ENCODE results near the gene DYNC1I1. TPM values are rescaled to one million over a fixed set of nuclear protein-coding genes. Genes with fewer than 3 reads are reported as not detected.

Gene DYNC1I1
- total RNA-seq, 3 donors from 2014 or later (not counting 1 experiment from before 2014, with no cell fraction given), result not detected

DNA sequence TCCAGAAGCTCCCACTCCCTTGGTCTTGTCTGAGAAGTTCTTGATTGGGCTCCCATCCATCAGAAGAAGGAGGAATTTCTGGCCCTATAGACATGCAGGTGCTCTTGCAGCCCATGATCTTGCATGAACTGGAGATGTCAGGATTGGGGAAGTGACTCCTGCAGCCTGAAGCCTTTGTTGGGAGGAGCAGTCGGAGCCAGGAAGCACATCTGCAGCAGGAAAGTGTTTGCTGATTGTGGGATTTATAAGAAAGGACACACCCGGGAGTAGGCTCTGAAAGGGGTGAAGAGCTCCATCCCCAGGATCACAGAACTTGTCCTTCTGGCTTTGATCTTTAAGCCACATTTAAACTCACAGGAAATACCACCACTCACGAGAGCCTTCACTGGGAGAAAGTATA is 185.2 kb downstream of the DYNC1I1 start:
- WGBS (ENCODE audit: insufficient coverage), result 79% methylated on average over 2 of the region's 3 CpGs
- no peak for DNase-seq
- Histone ChIP-seq H3K27ac (ENCODE audit: low read length) (no peak overlapping the region), H3K27me3 (ENCODE audit: control insufficient read depth, insufficient read depth, low read length) (no peaks in the 10 kb centered on the region), H3K9me3 (ENCODE audit: control insufficient read depth, insufficient read depth, low read length) (no peaks in the 10 kb centered on the region), H3K4me3 (ENCODE audit: low read length) (no peak overlapping the region), H3K36me3 (ENCODE audit: control insufficient read depth, insufficient read depth, low read length) (no peaks in the 10 kb centered on the region), H3K4me1 (ENCODE audit: control insufficient read depth, insufficient read depth, low read length) (no peaks in the 10 kb centered on the region)
- TF ChIP-seq, protein P1, sequence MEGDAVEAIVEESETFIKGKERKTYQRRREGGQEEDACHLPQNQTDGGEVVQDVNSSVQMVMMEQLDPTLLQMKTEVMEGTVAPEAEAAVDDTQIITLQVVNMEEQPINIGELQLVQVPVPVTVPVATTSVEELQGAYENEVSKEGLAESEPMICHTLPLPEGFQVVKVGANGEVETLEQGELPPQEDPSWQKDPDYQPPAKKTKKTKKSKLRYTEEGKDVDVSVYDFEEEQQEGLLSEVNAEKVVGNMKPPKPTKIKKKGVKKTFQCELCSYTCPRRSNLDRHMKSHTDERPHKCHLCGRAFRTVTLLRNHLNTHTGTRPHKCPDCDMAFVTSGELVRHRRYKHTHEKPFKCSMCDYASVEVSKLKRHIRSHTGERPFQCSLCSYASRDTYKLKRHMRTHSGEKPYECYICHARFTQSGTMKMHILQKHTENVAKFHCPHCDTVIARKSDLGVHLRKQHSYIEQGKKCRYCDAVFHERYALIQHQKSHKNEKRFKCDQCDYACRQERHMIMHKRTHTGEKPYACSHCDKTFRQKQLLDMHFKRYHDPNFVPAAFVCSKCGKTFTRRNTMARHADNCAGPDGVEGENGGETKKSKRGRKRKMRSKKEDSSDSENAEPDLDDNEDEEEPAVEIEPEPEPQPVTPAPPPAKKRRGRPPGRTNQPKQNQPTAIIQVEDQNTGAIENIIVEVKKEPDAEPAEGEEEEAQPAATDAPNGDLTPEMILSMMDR (IDR thresholded peaks at IDR 0.05), result no peak
- no peak for ATAC-seq
- intact Hi-C loops (cut with micrococcal nuclease), result no loop called here
- Mint-ChIP-seq H3K9me3 (no peaks in the 10 kb centered on the region), H3K4me1 (peaks cover 6 to 10% of the 10 kb centered on the region in 2 donors), H3K36me3 (no peaks in the 10 kb centered on the region), H3K27me3 (ENCODE audit: low read depth in 2 of 2) (no peaks in the 10 kb centered on the region), H3K4me3 (no peak overlapping the region), H3K27ac (no peak overlapping the region)

DNA sequence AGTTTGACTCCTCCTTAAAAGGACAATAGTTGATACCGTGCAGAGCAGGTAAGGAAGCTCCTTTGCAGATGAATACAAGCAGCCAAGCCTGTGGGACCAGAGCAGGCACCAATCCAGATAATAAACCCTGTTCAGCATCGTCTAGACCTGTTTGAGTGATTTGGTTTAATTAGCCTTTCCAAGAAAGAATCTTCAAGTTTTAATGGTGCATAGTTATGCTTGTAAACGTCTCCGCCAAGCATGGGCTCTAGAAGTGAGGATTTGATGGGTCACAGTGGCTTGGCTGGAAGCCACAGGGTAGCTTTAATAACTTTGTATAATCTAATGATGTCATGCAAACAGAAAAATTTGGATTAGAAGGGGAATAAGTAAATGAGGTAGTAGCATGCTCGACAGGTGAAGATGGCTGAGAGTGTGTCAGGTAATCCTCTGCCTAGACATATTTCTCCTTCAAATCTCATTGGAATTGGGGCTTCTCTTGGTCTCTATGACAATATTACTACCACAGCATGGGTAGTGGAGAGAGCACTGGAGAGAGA is 188.4 kb downstream of the DYNC1I1 start:
- no peak overlapping the region for H3K27ac ChIP-seq (ENCODE audit: low read length)
- H3K9me3 ChIP-seq (ENCODE audit: control insufficient read depth, insufficient read depth, low read length), result no peaks in the 10 kb centered on the region
- no peak overlapping the region for H3K4me3 ChIP-seq (ENCODE audit: low read length)
- H3K4me1 ChIP-seq (ENCODE audit: control insufficient read depth, insufficient read depth, low read length), result no peaks in the 10 kb centered on the region
- 66% methylated on average over 4 of the region's 5 CpGs for WGBS (ENCODE audit: insufficient coverage)
- TF ChIP-seq, protein P1 (IDR thresholded peaks at IDR 0.05), result no peak
- Mint-ChIP-seq H3K36me3 (no peaks in the 10 kb centered on the region), H3K9me3 (peaks cover 0 to 2% of the 10 kb centered on the region in 2 donors), H3K4me3 (no peak overlapping the region), H3K27me3 (ENCODE audit: low read depth in 2 of 2) (no peaks in the 10 kb centered on the region), H3K4me1 (peaks cover 6 to 10% of the 10 kb centered on the region in 2 donors), H3K27ac (no peak overlapping the region)
- H3K36me3 ChIP-seq (ENCODE audit: control insufficient read depth, insufficient read depth, low read length), result no peaks in the 10 kb centered on the region
- no peak for DNase-seq
- intact Hi-C loops (cut with micrococcal nuclease), result no loop called here
- H3K27me3 ChIP-seq (ENCODE audit: control insufficient read depth, insufficient read depth, low read length), result no peaks in the 10 kb centered on the region
- no peak for ATAC-seq

GRCh38 chr7:95963446-95963990 is 191.2 kb downstream of the DYNC1I1 start:
- DNase-seq (no peak), ATAC-seq (no peak)
- H3K27me3 ChIP-seq (ENCODE audit: control insufficient read depth, insufficient read depth, low read length), result no peaks in the 10 kb centered on the region
- Mint-ChIP-seq H3K4me3 (no peak overlapping the region), H3K36me3 (no peaks in the 10 kb centered on the region), H3K27me3 (ENCODE audit: low read depth in 2 of 2) (no peaks in the 10 kb centered on the region), H3K9me3 (peaks cover 0 to 2% of the 10 kb centered on the region in 2 donors), H3K4me1 (peaks cover 6 to 9% of the 10 kb centered on the region in 2 donors), H3K27ac (no peak overlapping the region)
- no peaks in the 10 kb centered on the region for H3K36me3 ChIP-seq (ENCODE audit: control insufficient read depth, insufficient read depth, low read length)
- H3K27ac ChIP-seq (ENCODE audit: low read length), result no peak overlapping the region
- H3K4me3 ChIP-seq (ENCODE audit: low read length), result no peak overlapping the region
- intact Hi-C loops (cut with micrococcal nuclease), result no loop called here
- 50% methylated on average over 1 of the region's 1 CpG for WGBS (ENCODE audit: insufficient coverage)
- TF ChIP-seq, protein P1 (IDR thresholded peaks at IDR 0.05), result no peak
- no peaks in the 10 kb centered on the region for H3K9me3 ChIP-seq (ENCODE audit: control insufficient read depth, insufficient read depth, low read length)
- no peaks in the 10 kb centered on the region for H3K4me1 ChIP-seq (ENCODE audit: control insufficient read depth, insufficient read depth, low read length)

DNA sequence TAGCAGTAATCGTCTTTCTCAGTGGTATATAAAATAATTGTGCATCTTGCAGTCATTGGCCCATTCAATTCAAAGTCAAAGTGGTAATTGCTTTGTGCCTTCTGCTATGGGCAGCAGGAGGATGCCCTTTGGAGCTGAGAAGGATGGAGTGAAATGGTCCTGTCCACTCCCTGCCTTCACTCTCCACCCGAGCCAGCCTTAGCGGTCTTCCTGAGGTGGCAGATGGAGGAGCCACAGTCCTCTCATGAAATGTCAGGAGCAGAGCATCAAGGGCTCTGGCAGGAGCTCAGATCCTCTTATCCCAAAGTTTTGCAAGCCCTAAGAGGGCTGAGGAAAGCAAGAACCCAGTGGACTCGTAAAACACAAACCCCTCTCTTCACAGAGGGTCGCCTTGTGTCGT is 199.4 kb downstream of the DYNC1I1 start:
- no peaks in the 10 kb centered on the region for H3K4me1 ChIP-seq (ENCODE audit: control insufficient read depth, insufficient read depth, low read length)
- H3K27me3 Mint-ChIP-seq (ENCODE audit: low read depth in 2 of 2), result no peaks in the 10 kb centered on the region
- DNase-seq (no peak), ATAC-seq (no peak)
- H3K4me1 Mint-ChIP-seq, result peaks cover 20 to 28% of the 10 kb centered on the region in 2 donors
- no peak overlapping the region for H3K4me3 ChIP-seq (ENCODE audit: low read length)
- TF ChIP-seq, protein P1 (IDR thresholded peaks at IDR 0.05), result no peak
- no peak overlapping the region for H3K4me3 Mint-ChIP-seq
- no peaks in the 10 kb centered on the region for H3K9me3 Mint-ChIP-seq
- no peaks in the 10 kb centered on the region for H3K27me3 ChIP-seq (ENCODE audit: control insufficient read depth, insufficient read depth, low read length)
- 85% methylated on average over 6 of the region's 6 CpGs for WGBS (ENCODE audit: insufficient coverage)
- H3K36me3 ChIP-seq (ENCODE audit: control insufficient read depth, insufficient read depth, low read length), result no peaks in the 10 kb centered on the region
- H3K9me3 ChIP-seq (ENCODE audit: control insufficient read depth, insufficient read depth, low read length), result no peaks in the 10 kb centered on the region
- no peaks in the 10 kb centered on the region for H3K36me3 Mint-ChIP-seq
- intact Hi-C loops (cut with micrococcal nuclease), result no loop called here
- no peak overlapping the region for H3K27ac Mint-ChIP-seq
- H3K27ac ChIP-seq (ENCODE audit: low read length), result no peak overlapping the region

Data from natural killer cell (primary cell).